ENCODE results near the gene C19orf25.
"Not testable (repeated sequence)": the region's sequence is repeated elsewhere in the genome, so short reads cannot be mapped to it uniquely, and the experiment has no call there.

The C19orf25 gene

DNA sequence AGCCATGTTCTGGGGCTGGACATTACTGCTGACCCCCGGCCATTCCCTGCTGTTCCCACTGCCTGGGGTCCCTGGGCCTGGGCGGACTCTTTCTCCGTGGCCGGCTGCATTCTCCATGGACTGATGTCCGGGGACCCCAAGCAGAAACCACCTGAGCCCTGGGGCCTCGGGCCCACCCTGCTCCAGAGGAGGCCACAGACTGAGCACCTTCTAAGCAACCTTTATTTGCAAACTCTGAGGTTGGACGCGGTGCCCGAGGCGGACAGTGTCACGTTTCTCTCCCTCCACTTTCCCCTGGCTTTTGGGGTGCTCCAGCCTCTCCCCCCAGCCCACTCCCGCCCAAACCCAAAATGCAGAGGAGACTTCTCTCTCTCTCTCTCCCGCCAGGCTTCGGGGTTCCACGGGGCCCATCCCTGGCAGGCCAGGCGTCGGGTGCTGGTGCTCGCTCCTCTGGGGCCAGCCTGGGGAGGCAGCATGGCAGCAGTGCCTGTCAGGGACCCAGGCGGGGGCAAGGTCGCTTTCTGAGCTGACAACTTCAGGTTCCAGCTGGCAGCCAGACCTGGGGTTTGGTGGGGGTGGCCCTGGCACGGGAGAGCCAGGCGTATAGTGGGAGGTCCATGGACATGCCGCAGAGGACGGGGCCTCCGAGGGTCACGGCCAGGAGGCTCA, 2.3 kb upstream of the C19orf25 start:
- H3K27me3 ChIP-seq (ENCODE audit: control insufficient read depth in 1 of 2, insufficient read depth in 2 of 2, low read length in 2 of 2): no peaks in the 10 kb centered on the region

DNA sequence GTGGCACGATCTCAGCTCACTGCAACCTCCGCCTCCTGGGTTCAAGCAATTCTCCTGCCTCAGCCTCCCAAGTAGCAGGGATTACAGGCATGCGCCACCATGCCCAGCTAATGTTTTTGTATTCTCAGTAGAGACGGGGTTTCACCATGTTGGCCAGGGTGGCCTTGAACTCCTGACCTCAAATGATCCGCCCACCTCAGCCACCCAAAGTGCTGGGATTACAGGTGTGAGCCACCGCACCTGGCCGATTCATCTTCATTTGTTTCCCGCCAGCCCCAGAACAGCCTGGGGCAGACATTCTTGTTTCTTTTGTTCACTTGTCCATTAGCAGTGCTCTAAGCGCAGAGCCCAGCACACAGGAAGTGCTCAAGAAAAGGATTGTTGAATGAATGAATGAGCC, 2.0 kb downstream of the C19orf25 start:
- H3K4me1 ChIP-seq (ENCODE audit: control insufficient read depth in 1 of 2, insufficient read depth in 2 of 2, low read length in 2 of 2); H3K27ac ChIP-seq (ENCODE audit: low read depth, low read length); H3K9me3 ChIP-seq (ENCODE audit: control insufficient read depth in 1 of 2, low read length in 2 of 2); H3K9ac ChIP-seq (ENCODE audit: low read depth in 1 of 2, low read length in 2 of 2); H3K4me3 ChIP-seq (ENCODE audit: low read depth in 1 of 2, low read length in 2 of 2): not testable (repeated sequence)
- Histone ChIP-seq H3K27me3 (ENCODE audit: control insufficient read depth in 1 of 2, insufficient read depth in 2 of 2, low read length in 2 of 2) (peaks cover 7 to 12% of the 10 kb centered on the region in 2 donors), H3K36me3 (ENCODE audit: control insufficient read depth in 1 of 2, insufficient read depth in 2 of 2, low read length in 2 of 2) (peaks cover 9 to 12% of the 10 kb centered on the region in 2 donors)

More for the DNA sequence above, 2.3 kb upstream of the C19orf25 start:
- Histone ChIP-seq H3K9me3 (ENCODE audit: control insufficient read depth in 1 of 2, low read length in 2 of 2) (no peaks in the 10 kb centered on the region), H3K36me3 (ENCODE audit: control insufficient read depth in 1 of 2, insufficient read depth in 2 of 2, low read length in 2 of 2) (peaks cover 3 to 4% of the 10 kb centered on the region in 2 donors), H3K27ac (ENCODE audit: low read depth, low read length) (no peak overlapping the region), H3K4me3 (ENCODE audit: low read depth in 1 of 2, low read length in 2 of 2) (no peak overlapping the region), H3K9ac (ENCODE audit: low read depth in 1 of 2, low read length in 2 of 2) (no peak overlapping the region), H3K4me1 (ENCODE audit: control insufficient read depth in 1 of 2, insufficient read depth in 2 of 2, low read length in 2 of 2) (peaks cover 0 to 7% of the 10 kb centered on the region in 2 donors)

DNA sequence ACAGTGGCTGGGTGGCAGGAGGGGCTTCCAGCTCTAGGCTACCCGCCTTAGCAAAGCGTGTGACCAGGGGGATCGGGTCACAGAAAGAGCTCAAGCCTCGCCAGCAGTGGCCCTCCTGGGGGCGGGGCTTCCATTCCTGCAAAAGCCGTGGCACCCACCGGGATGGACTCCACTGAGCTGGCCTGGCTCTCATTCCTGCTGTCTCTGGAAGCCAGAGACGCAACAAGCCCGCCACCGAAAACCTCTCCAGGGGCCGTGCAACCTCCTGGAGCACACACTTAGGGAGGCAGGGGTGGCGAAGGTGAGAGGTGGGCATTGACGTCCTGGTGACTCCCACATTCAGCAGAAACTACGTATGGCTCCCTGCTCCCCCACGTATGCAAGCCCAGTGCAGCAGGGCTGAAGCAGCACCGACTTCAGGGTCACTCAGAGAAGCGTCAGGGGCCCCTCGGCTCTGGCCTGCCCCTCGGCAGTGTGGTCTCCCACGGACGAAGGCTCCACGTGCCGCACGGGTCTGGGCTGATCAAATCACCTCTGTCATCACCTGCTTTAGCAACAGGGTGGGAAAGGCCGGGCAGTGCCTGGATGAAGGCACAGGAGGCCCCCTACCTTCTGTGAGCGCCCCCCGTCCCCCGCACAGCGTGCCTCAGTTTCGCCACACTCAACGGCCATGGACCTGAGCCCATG, 3.1 kb downstream of the C19orf25 start:
- peaks cover 19 to 23% of the 10 kb centered on the region in 2 donors for H3K27me3 ChIP-seq (ENCODE audit: control insufficient read depth in 1 of 2, insufficient read depth in 2 of 2, low read length in 2 of 2)
- H3K27ac ChIP-seq (ENCODE audit: low read depth, low read length): no peak overlapping the region
- H3K36me3 ChIP-seq (ENCODE audit: control insufficient read depth in 1 of 2, insufficient read depth in 2 of 2, low read length in 2 of 2): peaks cover 9 to 12% of the 10 kb centered on the region in 2 donors
- no peaks in the 10 kb centered on the region for H3K9me3 ChIP-seq (ENCODE audit: control insufficient read depth in 1 of 2, low read length in 2 of 2)
- H3K4me3 ChIP-seq (ENCODE audit: low read depth in 1 of 2, low read length in 2 of 2): no peak overlapping the region
- peaks cover 8 to 19% of the 10 kb centered on the region in 2 donors for H3K4me1 ChIP-seq (ENCODE audit: control insufficient read depth in 1 of 2, insufficient read depth in 2 of 2, low read length in 2 of 2)
- no peak overlapping the region for H3K9ac ChIP-seq (ENCODE audit: low read depth in 1 of 2, low read length in 2 of 2)

DNA sequence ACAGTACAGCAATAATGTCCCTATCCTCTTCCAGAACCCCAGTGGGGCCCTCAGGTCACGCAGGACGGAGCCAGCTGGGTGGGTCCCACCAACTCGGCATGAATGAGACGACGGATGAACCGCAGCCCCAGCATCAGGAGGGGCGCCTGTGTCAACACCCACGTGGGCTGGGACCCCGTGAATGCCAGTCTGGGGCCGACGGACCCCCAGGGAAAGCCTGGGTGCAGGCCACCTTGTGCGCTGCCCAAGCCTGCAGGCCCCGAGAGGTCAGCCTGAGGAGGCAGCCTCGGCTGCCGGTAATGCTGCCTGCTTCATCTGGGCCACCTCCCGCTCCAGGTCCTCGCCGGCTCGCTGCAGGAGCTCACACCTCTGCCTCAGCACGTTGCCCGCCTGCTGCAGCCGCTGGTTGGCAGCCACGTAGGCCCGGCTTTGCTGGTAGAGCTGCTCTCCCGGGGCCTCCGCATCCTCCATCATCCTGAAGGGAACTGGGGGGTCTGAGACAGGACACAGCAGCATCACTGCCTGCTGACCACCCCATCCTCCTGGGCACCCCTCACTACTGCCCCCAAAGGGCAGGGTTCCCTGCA, 4.2 kb downstream of the C19orf25 start:
- no peak overlapping the region for H3K27ac ChIP-seq (ENCODE audit: low read depth, low read length)
- no peaks in the 10 kb centered on the region for H3K9me3 ChIP-seq (ENCODE audit: control insufficient read depth in 1 of 2, low read length in 2 of 2)
- H3K4me1 ChIP-seq (ENCODE audit: control insufficient read depth in 1 of 2, insufficient read depth in 2 of 2, low read length in 2 of 2): peaks cover 18 to 28% of the 10 kb centered on the region in 2 donors
- H3K9ac ChIP-seq (ENCODE audit: low read depth in 1 of 2, low read length in 2 of 2): no peak overlapping the region
- no peak overlapping the region for H3K4me3 ChIP-seq (ENCODE audit: low read depth in 1 of 2, low read length in 2 of 2)
- H3K36me3 ChIP-seq (ENCODE audit: control insufficient read depth in 1 of 2, insufficient read depth in 2 of 2, low read length in 2 of 2): peaks cover 9 to 12% of the 10 kb centered on the region in 2 donors
- peaks cover 29 to 31% of the 10 kb centered on the region in 2 donors for H3K27me3 ChIP-seq (ENCODE audit: control insufficient read depth in 1 of 2, insufficient read depth in 2 of 2, low read length in 2 of 2)

DNA sequence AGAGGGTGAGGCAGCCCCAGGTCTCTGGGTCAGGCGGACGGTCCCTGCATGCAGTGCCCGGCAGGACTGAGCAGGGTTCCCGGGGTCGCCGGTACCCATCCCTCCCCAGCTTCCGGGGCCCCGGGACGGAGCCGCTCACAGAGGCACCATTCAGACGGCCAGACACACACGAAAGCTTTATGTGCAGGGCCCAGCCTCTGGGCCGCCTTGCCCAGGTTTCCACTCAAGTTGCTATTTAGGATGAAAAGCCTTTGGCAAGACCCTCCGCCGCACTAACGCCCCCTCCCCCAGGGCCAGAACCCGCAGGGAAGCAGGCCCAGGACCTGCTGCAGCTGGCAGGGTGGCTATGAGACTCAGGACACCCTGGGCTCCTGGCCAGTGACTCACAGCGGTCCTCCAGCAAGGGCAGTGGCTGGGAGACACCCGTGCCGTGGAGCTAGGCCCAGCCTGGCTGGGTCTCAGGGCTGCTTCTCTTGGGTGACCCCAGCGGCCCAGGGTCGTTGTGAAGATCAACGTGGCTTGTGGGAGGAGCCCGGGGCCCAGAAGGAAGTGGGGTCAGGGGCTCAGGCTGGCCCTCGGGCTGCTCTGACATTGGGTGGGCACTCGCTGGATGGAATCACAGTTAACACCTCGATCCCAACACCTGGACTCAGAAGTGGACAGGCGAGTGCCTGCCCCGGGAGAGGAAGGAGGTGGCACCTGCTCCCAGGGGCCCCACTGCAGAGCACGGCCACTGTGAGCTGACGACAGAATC, 4.8 kb downstream of the C19orf25 start:
- no peaks in the 10 kb centered on the region for H3K9me3 ChIP-seq (ENCODE audit: control insufficient read depth in 1 of 2, low read length in 2 of 2)
- H3K27me3 ChIP-seq (ENCODE audit: control insufficient read depth in 1 of 2, insufficient read depth in 2 of 2, low read length in 2 of 2): peaks cover 32 to 33% of the 10 kb centered on the region in 2 donors
- peaks cover 9 to 12% of the 10 kb centered on the region in 2 donors for H3K36me3 ChIP-seq (ENCODE audit: control insufficient read depth in 1 of 2, insufficient read depth in 2 of 2, low read length in 2 of 2)
- no peak overlapping the region for H3K27ac ChIP-seq (ENCODE audit: low read depth, low read length)
- no peak overlapping the region for H3K4me3 ChIP-seq (ENCODE audit: low read depth in 1 of 2, low read length in 2 of 2)
- H3K4me1 ChIP-seq (ENCODE audit: control insufficient read depth in 1 of 2, insufficient read depth in 2 of 2, low read length in 2 of 2): peaks cover 19 to 31% of the 10 kb centered on the region in 2 donors
- no peak overlapping the region for H3K9ac ChIP-seq (ENCODE audit: low read depth in 1 of 2, low read length in 2 of 2)

DNA sequence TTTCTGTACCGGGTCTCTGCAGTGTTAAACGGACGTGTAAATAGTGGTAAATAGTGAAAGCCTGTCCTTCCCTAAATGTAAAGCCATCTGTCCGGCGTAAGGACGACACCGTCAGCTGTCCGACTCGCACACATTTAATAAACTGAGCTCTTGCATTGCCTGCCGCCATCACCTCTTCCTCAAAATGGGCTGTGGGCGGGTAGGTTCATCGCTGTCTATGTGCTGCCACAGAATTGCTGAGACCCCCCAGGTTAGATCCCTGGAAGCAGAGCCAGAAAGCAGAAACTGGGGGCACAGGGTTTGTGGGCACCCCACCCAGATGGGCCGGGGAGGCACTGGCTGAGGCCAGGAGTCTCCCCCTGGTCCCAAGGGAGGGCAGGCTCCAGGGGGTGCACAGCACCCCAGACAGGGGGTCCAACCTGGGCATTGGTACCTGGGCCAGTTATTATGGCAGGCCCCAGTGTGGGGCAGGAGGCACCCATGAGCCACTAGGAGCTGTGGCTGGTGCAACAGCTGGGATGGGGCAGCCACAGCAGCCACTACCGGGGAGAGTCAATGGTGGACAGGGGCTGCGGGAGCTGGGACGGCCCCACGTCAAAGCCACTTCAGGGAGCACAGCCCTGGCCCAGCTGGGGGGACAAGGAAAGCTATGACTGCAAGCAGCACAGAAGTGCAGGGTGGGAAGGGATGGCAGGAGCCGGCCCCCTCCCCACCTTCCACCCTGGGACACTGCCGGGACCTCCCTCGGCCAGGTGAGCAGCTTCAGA, 5.7 kb downstream of the C19orf25 start:
- Histone ChIP-seq H3K4me1 (ENCODE audit: control insufficient read depth in 1 of 2, insufficient read depth in 2 of 2, low read length in 2 of 2) (peaks cover 19 to 32% of the 10 kb centered on the region in 2 donors), H3K9me3 (ENCODE audit: control insufficient read depth in 1 of 2, low read length in 2 of 2) (no peaks in the 10 kb centered on the region), H3K36me3 (ENCODE audit: control insufficient read depth in 1 of 2, insufficient read depth in 2 of 2, low read length in 2 of 2) (peaks cover 9 to 12% of the 10 kb centered on the region in 2 donors), H3K27ac (ENCODE audit: low read depth, low read length) (no peak overlapping the region), H3K9ac (ENCODE audit: low read depth in 1 of 2, low read length in 2 of 2) (no peak overlapping the region), H3K4me3 (ENCODE audit: low read depth in 1 of 2, low read length in 2 of 2) (no peak overlapping the region), H3K27me3 (ENCODE audit: control insufficient read depth in 1 of 2, insufficient read depth in 2 of 2, low read length in 2 of 2) (peaks cover 37 to 39% of the 10 kb centered on the region in 2 donors)

DNA sequence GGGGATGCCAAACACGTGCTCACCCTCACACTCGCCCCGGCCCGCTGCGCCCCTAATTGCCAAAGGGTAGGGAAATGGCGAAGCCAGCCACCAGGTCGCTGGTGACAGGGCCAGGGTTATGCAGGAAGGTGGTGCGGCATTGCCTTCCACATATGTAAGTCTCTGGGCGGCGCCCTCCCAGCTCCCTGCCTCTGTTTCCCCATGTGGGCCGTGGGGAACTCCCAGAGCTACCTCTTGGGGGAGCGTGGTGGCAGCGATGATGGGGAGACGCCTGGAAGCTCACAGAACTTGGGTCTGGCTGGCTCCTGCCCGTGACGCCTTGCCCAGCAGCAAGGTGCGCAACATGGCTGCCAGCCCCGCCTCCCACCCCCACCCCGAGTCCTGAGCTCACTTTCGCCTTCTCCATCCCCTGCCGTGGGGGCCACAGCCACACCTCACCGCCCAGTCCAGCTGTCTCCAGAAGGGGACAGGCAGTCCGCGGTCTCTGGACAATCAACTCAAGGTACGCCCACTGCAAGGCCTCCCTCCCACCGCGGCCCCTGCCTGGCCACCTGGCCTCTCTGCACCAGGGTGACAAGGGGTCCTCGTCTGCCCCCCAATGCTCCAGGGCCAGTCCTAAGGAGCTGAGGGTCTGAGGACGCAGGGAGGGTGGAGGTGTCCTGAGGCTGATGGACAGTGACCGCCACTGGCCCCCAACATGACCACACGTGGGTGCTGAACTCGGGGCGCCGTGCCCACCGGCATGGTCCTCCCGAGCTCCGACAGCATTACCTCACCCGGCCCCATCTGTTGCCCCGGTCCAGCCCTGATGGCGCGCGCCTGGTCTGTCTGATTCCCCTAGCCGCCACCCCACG, 6.6 kb downstream of the C19orf25 start:
- Histone ChIP-seq H3K36me3 (ENCODE audit: control insufficient read depth in 1 of 2, insufficient read depth in 2 of 2, low read length in 2 of 2) (peaks cover 9 to 11% of the 10 kb centered on the region in 2 donors), H3K4me1 (ENCODE audit: control insufficient read depth in 1 of 2, insufficient read depth in 2 of 2, low read length in 2 of 2) (peaks cover 19 to 30% of the 10 kb centered on the region in 2 donors), H3K9me3 (ENCODE audit: control insufficient read depth in 1 of 2, low read length in 2 of 2) (no peaks in the 10 kb centered on the region), H3K9ac (ENCODE audit: low read depth in 1 of 2, low read length in 2 of 2) (no peak overlapping the region), H3K4me3 (ENCODE audit: low read depth in 1 of 2, low read length in 2 of 2) (no peak overlapping the region), H3K27me3 (ENCODE audit: control insufficient read depth in 1 of 2, insufficient read depth in 2 of 2, low read length in 2 of 2) (peaks cover 39 to 47% of the 10 kb centered on the region in 2 donors), H3K27ac (ENCODE audit: low read depth, low read length) (no peak overlapping the region)

DNA sequence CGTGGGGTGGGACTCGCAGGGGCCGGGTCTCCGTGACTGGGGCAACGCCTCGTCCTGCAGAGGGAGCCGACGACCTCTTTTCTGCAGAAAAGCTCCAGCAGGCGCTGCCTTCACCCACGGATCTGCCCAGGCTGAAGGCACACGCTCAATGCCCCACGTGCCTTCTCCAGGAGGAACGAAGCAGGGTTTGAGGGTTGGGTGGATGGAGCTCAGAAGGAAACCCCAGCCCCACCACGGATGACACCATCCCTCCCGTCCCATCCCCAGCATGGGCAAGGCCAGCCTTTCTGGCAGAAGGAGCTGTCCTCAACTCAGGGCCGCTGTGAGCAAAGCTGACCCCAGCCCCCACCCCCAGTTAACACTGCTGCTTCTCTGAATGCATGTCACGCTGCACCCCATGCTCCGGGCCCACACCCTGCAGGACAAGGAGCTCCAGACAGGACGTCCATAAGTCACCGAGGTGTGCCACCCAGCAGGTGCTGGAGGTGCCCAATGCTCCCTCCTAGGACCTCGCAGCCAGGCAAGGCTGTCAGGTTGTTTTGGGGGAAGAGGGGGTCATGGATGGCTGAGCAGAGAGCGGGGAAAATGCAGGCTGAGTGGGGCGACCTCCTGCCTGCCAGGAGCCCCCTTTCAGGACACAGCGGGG, 7.4 kb downstream of the C19orf25 start:
- H3K27me3 ChIP-seq (ENCODE audit: control insufficient read depth in 1 of 2, insufficient read depth in 2 of 2, low read length in 2 of 2): peaks cover 43 to 55% of the 10 kb centered on the region in 2 donors
- no peak overlapping the region for H3K4me3 ChIP-seq (ENCODE audit: low read depth in 1 of 2, low read length in 2 of 2)
- no peak overlapping the region for H3K9ac ChIP-seq (ENCODE audit: low read depth in 1 of 2, low read length in 2 of 2)
- no peaks in the 10 kb centered on the region for H3K9me3 ChIP-seq (ENCODE audit: control insufficient read depth in 1 of 2, low read length in 2 of 2)
- peaks cover 19 to 30% of the 10 kb centered on the region in 2 donors for H3K4me1 ChIP-seq (ENCODE audit: control insufficient read depth in 1 of 2, insufficient read depth in 2 of 2, low read length in 2 of 2)
- peaks cover 8% of the 10 kb centered on the region in 2 donors for H3K36me3 ChIP-seq (ENCODE audit: control insufficient read depth in 1 of 2, insufficient read depth in 2 of 2, low read length in 2 of 2)
- H3K27ac ChIP-seq (ENCODE audit: low read depth, low read length): no peak overlapping the region
